A549 treated with AZD9567 at 1 μM for 4 hours (cell line): ENCODE data around the gene WLS. TPM values are rescaled to one million over a fixed set of nuclear protein-coding genes. Genes with fewer than 3 reads are reported as not detected.

Source experiments
- total RNA-seq: library from RNA; stranded (reverse); fragments of 200-300 nt; extraction: Qiagen RNA extraction; gene quantifications from 5 replicates; pipeline ENCODE4 v1.2.3, GENCODE V29; 2022; ENCODE audit not compliant: insufficient read depth

WLS gene
- total RNA-seq, result 15.5 to 33.2 TPM (median 16.0 TPM) in 5 replicates

GRCh38 chr1:68232289-68233148 lies at the start of gene WLS:
Gene WLS, minus strand, starts transcription at chr1:68232523. Its CDS starts 224 bp downstream, at chr1:68232299.

Other genes starting within 250 kb of the WLS start
- 0.67 to 1.2 TPM (median 0.99 TPM) in 5 replicates for gene DIRAS3, start 181.9 kb downstream of the WLS start, total RNA-seq
- gene RPE65, start 217.4 kb upstream of the WLS start, total RNA-seq, result not detected in 5 replicates